NCI-H345 treated with DMSO at 0.1 percent for 48 hours (cell line): ENCODE data around the gene GSN.

Experiments used
- DNase-seq: peaks from one replicate; lab custom pipeline; 2025; ENCODE audit not compliant: unreplicated experiment; lab: John Stamatoyannopoulos, UW

GSN gene

DNA sequence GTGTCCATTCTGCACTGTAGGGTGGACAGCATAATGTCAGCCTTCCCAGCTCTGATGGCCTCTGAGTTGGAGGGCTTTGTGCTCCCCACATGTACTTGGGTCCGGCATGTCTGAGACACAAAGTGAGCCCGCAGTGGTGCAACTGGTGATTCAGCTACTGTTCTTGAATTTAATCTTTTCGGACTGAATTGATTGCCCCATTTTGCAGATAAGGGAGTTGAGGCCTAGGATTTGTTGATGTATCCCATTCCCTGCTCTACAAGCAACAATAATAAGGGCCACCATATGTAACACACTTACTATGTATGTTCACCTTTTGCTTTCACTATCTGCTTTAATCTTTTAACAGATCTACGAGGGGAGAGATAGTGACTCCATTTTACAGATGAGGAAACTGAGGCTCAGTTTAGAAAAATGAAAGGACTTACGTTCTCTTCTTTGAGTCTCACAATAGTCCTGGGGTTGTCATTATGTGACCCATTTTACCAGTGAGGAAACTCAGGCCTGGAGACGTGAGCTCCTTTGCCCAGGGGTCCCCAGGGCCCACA lies 4.5 kb downstream of the GSN start:
- DNase-seq = no peak

DNA sequence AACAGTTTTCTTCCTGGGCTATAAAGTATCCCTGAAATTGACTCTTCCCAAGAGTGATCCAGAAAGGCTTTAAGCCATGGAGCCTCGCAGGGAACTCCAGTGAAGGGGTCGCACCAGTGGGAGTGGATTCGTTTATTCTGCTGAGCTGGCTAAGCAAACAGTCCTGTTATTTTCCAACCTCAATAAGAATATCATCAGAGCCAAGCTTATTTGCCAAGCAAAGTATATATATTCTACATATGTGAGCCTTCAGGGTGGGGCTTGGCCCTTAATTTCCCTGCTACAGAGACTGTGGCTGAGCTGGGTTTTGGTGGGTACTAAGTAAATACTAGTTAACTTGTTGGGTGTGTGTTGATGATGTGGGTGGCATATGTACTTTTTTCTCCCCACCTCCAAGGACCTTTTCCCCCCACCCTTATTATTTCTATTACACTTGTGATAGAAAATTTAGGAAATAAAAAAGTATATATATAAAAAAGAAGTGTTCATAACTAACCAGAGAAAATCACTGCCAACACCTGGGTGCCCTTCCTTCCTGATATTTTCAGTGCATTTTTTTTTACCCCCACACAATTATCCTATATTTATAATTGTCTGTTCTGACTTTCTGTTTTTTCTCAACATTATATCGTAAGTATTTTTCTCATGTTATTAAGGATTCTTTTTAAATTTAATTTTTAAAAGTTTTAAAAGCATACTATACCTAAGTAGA lies 5.3 kb downstream of the GSN start:
- no peak for DNase-seq

DNA sequence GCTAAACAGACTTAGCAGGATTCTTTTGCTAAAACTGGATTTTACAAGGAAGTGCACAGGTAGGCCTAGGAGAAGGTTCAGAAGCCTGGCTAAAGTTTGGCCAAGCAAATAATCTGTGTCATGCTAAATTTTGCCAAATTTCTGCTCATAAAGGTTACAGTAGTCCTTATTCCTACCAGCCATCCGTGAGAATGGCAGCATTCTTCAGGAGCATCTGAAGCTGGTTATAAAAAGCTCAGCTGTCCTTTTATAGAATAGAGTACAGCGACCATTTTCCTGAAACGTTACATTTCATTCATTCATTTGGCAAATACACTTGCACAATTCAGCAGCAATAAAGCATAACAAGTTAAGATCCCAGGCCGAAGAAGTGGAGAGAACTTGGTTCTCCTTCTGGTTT lies 6.9 kb downstream of the GSN start:
- no peak for DNase-seq

DNA sequence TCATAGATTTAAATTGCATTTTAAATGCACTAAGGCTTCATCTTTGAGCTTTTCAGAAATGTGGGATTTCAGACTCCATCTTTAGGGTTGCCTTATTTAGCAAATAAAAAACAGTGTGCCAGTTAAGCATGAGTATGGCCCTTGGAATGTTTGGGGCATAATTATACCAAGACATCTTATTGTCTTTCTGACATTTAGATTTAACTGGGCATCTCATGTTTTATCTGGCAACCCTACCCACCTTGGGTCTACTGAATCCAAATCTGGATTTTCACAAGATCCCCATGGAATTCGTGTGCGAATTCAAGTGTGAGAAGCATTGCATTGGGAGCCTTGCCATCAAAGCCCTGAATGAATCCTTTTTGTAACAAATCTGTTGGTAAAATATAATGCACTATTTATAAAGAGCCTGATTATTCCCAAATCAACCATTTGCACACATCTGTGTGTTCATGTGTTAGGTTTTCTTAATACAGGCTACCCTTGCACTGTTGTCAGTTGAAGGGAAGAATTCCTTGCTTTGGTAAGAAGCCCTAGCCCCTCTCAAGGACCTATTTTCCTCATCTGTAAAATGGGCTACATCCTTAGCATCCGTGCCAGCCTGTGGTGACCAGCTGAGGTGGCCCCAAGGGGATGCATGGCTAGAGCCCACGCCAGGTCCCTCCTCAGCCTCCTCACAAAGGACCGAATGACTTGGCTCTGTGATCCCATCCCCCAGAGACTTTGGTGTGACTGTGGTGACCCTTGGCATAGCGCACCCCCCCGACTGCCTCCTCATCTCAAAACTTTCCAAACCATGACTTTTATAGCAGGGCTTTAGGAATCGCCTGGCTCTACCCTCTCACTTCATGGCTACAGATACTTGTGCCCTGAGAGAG lies 8.1 kb downstream of the GSN start:
- no peak for DNase-seq

DNA sequence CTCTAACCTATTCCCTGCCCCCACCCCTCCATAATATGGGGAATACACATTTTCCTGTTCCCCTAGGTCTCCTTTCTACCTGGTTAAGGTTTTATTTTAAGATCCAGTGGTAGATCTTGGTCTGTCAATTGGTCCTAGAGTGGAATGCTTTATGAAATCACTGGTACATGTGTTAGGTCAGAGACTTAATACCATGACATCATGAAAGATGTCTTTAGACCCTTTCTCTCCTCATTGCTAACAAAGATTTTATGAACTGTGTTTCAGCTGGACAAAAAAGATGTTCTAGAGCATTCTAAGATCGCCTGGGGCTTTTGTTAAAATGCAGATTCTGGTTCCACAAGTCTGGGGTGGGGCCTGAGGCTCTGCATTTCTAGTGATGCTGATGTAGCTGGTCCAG lies 9.1 kb downstream of the GSN start:
- no peak for DNase-seq

DNA sequence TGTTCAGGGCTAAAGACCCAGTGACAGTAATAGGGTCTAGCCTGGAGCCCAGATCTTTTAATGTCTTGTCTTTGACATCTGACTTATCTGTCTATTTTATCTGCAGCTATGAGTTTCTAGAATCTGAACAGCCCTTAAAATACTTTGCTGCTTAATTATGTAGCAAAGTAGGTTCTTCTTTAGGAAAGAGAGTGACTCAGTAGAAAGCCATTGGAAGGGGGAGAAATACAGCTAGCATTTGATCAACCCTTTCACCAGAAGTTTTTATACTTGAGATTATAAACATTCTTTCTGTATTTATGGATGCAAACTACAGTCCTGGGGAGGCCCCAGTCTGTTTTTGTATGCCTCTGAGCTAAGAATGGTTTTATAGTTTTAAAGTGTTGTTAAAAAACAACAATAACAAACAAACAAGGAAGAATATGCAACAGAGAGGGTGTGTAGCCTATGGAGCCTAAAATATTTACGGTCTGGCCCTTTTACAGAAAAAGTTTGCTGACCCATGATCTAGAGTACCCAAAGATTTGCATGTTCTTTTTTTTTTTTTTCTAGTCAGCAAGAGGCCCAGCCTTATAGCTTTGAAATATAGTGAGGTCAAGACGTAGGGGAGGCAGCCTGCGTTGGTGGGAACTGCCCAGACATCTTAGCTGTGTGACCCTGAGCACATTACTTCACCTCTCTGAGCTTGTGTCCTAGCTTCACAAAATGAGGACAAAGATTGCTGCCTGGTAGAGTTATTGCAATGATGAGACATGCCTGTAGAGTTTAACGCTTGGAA lies 9.7 kb downstream of the GSN start:
- no peak for DNase-seq

DNA sequence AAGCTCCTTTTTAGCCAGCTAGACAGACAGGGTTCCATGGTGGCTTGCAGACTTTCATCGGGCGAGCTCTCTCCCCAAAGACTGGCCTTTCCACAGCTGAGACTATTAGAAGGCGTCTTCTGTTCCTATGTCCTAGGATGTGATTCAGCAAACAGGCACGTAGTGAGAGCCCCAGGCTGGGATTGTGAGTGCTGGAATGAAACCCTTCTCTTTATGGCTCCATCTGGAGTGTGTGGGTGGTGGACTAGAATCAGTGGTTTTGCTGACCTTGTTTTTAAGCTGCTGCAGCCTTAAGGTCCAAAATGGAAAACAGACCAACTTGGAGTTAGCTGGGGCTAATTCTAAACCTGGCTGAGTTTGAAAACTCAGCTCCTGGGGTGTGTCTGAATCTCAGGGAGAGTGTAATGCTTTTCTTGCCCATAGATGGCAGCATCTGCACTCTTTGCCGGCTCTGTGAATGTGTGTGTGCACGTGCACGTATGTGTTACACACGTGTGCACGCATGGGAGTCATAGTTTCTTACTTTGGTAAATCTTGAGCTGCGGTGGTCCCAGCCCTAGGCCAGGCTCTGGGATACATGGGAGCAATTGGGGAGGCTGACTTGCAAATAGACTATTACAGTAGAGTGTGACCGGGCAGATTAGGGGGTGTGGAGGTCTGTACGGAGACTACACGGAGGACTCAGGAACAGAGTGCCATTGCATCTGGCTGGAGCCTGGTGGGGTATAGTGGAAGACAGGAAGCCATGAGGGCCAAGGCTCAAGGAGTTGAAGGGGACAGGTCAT lies 10.7 kb downstream of the GSN start:
- no peak for DNase-seq

DNA sequence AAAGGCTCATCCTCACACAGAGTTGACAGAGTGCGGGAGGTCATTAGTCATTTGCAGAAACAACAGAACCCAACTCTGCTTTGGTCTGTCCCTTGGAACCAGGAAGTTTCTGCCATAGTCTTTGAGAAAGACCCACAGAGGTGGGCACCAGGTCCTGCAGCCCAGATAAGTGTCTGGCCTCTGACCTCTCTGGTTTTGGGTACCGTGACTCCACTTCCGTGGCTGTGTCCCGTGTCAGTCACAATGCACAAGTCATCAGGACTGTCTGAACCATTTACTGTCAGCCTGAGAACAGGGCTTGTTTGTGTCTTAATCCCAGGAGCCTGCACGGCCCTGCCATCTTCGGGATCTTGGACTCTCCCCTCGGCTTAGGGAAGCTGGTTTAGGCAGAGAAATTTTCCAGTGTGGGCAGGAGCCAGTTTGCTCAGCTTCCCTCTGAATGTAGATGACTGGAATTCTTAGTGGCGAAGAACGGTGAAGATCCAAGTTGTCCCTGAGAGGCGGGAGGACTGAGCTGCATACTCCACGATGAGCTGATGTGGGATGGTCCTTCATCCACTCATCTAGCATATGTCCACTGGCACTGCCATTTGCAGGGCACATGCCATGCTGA lies 11.9 kb downstream of the GSN start:
- DNase-seq = no peak

DNA sequence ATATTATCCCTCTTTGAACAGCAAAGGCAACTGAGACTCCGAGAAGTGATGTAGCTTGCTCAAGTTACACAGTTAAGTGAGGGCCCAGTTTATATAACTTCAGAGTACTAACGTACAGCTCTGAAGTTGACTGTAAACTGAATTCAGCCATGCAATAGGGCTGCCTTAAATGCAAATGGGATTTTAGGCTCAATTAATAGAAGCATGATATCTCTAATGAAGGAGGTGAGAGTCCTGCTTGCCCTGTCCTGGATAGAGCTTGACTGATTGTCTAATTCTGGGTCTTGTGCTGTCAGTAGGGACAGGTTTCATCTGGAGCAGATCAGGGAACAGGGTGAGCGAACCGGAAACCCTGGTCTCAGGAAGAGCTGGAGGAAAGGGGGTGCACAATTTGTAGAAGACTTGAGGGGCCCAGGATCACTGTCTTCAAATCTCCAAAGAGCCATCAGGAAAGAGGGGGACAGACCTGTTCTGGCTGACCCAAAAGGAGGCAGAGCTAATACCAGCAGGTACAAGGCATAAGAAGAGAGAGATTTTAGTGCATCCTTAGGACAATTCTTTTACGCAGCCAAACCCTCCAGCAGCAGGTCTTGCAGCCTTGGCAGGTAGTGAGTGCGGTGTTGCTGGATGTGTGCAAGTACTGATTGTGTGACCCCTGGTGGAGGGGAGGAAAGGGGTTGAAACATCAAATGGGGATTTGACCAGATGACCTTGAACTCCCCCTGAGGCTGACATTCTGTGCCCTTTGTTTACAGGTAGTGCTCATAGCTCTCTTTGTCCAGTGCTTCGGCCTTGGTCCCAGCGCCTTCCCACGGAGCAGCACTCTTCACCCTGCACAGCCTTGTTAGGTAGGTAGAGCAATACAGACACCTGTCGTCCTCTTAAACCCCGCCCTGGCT lies 13.0 kb downstream of the GSN start:
- no peak for DNase-seq

DNA sequence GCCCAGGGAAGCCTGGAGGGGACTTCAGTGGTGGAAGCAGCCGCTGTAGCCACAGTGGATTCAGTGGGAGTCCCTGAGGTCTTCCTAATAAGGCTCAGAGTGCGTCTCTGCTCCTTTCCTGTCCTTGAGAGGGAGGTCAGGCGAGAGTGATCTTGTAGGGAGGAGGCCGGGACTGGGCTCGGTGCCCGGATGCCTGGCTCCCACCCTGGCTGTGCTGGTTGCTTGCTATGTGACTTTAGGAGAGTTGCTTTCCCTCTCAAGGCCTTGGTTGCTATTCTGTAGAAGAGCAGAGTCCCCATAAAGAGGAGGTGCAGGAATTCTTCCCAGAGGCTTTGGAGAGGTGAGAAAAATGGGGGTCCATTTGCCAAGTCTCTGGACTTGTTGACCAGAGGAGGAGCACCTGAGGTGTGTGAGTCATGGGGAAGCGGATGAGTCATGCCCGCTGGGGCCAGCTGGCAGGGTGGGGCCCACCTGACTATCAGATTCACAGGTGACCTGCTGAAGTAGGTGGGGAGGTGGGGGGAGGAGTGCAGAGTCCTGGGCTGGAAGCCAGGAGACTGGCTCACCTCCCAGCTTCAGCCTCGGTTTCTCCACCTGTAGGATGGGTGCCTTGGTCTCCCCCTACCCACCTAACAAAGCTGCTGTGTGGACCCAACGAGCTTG lies 13.8 kb downstream of the GSN start:
- no peak for DNase-seq

DNA sequence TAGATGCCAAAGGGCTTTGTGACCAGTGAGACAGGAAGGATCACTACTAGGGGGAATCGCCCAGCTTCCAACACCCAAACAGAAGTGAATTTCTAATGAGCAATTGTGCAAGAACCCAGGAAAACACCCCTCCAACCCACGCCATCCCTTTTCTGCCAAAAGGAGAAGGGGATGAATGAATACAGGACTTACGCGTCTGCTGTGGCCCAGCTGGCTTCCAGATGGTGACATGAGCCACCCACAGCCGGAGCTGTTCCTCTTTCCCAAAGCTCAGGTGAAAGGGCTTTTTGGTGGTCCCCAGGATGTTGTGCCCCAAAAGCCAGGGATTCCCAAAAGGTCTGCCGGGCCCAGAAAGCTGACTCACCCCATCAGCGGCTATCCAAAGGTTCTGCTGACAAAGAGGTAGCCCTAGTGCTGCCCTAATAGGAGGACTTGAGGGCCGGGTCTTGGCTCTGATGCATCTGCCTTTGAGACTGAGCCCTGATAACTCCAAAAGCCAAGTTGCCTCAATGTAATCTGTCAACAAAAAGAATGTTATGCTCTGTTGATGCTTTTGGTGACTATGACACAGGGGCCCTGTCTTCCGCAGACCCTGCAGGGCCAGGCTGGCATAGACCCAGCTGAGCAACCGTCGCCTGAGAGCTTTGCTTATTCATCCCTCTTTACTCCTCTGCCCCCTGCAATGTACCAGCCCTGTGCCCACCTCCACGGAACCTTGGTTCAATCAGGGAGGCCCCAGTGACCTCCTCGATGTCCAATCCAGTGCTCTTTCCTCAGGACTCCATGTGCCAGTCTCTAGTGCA lies 14.5 kb downstream of the GSN start:
- DNase-seq = no peak

DNA sequence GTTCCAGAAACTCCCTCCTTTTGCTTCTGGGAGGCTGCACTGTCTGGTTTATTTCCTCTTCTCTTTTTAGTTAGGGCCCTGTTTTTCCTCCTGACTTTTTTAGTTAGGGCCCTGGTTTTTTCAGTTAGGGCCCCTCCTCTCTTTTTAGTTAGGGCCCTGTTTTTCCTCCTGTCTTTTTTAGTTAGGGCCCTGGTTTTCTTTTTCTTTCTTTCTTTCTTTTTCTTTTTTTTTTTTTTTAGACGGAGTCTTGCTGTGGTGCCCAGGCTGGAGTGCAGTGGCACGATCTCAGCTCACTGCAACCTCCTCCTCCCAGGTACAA lies 15.1 kb downstream of the GSN start:
- DNase-seq = no peak

DNA sequence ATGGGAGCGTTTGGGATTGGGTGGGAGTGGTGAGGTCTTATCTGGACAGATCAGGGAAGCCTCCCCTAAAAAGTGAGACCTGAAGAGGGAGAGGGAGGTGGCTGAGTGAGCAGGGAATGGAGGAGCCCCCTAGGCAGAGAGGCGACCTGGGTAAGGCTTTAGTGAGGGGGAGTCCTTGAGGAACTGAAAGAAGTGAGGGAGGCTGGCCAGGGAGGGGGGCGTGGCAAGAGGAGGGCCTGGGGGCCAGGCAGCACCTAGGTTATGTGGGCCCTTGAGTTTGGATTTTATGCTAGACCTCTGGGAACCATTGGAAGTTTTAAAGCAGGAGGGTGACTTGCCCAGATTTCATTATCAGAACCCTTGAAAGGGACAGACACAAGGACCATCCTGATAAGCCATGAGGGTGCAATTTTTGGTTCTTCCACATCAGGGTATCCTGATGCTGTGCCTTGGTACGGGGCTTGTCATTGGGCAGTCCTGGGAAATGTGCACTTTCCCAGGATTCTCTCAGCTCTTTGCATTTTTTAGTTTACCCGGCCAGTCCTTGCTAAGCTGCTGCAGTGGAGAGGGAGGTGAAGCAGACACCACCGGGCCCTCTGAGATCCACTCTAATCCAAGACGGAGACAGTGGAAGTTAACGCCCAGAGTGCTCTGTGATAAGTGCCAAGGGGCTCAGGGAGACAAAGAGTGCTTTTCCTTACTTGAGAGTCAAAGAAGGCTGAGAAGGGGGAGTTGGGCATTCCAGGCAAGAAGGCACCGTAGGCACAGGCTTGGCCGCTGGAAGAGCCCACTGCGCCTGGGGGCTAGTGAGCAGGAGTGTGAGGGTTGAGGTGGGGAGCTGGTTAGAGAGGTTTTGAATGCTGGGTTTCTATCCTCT lies 16.1 kb downstream of the GSN start:
- no peak for DNase-seq

DNA sequence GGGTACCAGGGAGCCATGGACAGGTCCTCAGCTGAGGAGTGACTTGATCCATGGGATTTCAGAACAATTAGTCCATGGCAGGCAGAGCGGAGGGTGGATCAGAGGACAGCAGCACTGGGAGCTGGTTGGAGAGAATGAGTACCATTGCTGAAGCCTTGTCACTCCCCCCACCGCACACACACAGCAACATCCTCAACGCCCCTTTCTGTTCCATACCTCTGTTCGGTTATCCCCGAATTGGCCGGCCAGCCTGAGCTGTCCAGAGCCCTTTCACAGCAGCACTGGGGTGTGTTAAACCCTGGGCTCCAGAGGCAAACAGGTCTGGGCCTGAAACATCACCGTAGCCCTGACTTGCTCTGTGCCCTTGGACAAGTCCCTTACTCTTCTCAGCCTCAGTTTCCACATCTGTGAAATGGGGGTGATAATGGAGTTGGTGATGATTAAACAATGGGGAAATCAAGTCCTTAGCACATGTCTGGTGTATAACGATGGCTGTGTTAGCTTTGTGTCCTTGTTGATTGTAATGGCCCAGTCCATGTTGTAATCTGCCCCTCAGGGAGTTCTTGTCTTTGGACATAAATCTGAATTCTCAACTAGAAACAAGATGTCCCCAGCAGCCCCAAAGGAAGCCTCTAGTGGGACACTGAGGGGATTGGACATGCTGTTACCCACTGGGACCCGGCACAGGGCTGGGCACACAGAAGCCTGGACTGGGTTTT lies 16.9 kb downstream of the GSN start:
- no peak for DNase-seq

DNA sequence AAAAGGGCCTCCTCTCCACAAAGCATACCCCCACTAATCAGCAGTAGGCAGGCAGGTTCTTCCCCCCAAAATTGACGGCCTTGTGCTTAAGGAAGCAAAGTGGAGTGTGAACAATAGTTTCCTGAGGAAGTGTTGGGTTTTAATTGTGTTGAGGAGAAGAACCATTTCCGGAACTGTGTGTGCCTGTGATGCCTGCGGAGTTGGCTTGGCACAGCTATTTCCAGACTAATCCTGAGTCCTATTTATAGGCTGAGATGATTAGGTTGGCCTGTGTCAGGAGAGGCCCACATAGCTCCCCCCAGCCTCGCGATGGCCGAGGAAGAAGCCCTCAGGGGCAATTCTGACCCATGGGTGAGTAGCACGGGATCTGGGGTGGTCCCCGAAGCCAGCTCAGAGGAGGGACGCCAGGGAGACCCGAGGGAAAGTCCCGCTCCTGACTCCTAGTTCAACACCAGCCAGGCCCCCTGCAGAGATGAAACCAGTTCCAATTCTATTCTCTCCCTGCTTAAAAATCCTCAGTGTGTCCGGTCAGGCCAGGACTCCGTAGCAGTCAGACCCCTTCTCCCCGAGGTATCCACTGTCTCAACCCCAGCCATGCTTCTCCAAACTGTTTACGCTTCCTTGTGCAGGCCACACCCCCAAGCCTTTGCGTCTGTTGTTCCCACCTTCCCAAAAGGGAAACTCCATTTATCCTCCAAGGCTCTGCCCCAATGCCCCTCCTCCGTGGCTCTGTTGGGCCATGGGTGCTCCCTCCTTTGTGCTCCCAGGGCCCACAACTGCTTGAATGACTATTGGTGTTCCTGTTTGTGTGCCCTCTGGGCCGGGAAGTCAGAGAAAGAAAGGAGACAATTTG lies 18.1 kb downstream of the GSN start:
- DNase-seq = no peak

DNA sequence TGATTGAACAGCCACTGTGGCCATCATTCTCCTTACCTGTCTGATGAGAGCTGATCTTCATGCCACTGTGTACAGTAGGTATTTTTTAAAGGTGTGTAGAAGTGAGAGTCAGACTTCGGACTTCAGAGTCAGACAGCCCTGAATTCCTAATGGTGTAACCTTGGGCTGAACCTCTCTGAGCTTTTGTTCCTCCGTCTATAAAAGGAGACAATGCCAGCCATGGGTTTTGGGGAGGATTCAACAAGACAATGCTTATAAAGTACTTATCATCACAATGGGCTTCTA lies 18.7 kb downstream of the GSN start:
- DNase-seq = no peak
